ENCODE measurements around the gene KLK6.

DNA sequence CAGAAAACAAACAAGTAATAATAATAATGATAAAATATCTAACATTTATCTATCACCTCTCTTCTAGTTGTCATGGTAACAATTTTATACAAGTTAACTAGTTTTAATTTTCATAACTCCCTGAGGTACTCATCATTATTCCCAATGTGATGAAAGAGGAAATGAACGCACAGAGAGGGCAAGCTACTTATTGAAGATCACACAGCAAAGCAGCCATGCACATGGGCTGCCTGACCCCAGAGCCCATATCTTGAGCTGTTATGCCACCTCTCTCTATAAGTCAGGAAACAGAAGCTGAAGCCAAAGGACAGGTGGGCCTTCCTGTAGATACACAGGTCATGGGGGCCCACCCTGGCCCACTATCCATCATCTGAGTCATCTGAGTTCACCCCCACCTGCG is 53.3 kb downstream of the KLK6 start:
- TF ChIP-seq, protein P1, sequence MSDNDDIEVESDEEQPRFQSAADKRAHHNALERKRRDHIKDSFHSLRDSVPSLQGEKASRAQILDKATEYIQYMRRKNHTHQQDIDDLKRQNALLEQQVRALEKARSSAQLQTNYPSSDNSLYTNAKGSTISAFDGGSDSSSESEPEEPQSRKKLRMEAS (IDR thresholded peaks at IDR 0.05; ENCODE audit: low read depth): no peak
- TF ChIP-seq, protein P2, sequence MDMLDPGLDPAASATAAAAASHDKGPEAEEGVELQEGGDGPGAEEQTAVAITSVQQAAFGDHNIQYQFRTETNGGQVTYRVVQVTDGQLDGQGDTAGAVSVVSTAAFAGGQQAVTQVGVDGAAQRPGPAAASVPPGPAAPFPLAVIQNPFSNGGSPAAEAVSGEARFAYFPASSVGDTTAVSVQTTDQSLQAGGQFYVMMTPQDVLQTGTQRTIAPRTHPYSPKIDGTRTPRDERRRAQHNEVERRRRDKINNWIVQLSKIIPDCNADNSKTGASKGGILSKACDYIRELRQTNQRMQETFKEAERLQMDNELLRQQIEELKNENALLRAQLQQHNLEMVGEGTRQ (IDR thresholded peaks at IDR 0.05; ENCODE audit: borderline replicate concordance, low read depth, low read length): no peak

All from SK-N-SH (cell line).